ENCODE measurements around the gene TTC31. TPM values are rescaled to one million over a fixed set of nuclear protein-coding genes. Genes with fewer than 3 reads are reported as not detected.

TTC31 gene
- total RNA-seq, 1 experiment from 2014 or later: 38.7 TPM

DNA sequence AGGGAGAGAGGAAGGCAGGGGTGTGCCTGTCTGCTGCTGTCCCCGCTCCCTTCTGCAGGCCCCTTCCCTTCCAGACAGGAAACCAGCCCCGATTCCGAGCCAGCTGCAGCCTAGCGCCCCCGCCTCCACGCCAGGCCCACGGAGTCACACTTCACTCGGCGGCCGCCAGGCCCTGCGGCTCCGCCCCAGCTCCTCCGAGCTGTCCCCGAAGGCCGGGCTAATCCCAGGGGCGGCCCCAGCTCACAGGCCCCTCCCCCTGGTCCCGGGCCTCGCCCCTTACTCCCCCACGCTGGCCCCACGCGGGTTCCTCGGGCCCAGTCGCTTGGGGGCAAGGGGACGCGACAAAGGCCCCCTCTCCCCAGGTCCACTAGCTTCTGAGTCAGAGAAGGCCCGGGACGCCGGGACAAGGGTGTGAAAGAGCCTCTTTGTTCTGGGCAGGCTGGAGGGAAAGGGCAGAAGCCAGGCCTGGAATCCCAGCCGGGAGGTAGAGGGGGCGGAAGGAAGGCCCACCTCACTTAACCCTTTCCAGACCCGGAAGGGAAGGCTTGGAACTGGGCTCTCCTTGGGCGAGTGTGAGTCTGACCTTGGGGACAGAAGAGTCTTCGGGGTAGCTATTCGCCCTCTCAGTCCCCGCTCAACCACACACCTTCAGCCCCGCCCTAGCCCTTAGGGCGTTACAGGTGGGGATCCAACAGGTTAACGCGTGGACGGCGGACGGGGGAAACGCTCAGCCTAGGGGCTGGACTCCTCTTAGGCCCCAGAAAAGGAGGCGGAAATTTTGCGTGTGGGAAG lies 42.3 kb upstream of the TTC31 start:
- TF ChIP-seq SIN3A (IDR thresholded peaks at IDR 0.05; ENCODE audit: borderline replicate concordance, insufficient read depth, low read depth, low read length): no peak
- TF ChIP-seq TCF7L2 (IDR thresholded peaks at IDR 0.05; ENCODE audit: low read depth, low read length): no peak; the same call in 1 of the 2 replicates
- peak; percentile 52; the same call in 1 of the 2 replicates for TF ChIP-seq POLR2AphosphoS5 (IDR thresholded peaks at IDR 0.05; ENCODE audit: low read depth, low read length)
- TF ChIP-seq, protein P1, sequence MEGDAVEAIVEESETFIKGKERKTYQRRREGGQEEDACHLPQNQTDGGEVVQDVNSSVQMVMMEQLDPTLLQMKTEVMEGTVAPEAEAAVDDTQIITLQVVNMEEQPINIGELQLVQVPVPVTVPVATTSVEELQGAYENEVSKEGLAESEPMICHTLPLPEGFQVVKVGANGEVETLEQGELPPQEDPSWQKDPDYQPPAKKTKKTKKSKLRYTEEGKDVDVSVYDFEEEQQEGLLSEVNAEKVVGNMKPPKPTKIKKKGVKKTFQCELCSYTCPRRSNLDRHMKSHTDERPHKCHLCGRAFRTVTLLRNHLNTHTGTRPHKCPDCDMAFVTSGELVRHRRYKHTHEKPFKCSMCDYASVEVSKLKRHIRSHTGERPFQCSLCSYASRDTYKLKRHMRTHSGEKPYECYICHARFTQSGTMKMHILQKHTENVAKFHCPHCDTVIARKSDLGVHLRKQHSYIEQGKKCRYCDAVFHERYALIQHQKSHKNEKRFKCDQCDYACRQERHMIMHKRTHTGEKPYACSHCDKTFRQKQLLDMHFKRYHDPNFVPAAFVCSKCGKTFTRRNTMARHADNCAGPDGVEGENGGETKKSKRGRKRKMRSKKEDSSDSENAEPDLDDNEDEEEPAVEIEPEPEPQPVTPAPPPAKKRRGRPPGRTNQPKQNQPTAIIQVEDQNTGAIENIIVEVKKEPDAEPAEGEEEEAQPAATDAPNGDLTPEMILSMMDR (IDR thresholded peaks at IDR 0.05): no peak
- TF ChIP-seq, protein P2, sequence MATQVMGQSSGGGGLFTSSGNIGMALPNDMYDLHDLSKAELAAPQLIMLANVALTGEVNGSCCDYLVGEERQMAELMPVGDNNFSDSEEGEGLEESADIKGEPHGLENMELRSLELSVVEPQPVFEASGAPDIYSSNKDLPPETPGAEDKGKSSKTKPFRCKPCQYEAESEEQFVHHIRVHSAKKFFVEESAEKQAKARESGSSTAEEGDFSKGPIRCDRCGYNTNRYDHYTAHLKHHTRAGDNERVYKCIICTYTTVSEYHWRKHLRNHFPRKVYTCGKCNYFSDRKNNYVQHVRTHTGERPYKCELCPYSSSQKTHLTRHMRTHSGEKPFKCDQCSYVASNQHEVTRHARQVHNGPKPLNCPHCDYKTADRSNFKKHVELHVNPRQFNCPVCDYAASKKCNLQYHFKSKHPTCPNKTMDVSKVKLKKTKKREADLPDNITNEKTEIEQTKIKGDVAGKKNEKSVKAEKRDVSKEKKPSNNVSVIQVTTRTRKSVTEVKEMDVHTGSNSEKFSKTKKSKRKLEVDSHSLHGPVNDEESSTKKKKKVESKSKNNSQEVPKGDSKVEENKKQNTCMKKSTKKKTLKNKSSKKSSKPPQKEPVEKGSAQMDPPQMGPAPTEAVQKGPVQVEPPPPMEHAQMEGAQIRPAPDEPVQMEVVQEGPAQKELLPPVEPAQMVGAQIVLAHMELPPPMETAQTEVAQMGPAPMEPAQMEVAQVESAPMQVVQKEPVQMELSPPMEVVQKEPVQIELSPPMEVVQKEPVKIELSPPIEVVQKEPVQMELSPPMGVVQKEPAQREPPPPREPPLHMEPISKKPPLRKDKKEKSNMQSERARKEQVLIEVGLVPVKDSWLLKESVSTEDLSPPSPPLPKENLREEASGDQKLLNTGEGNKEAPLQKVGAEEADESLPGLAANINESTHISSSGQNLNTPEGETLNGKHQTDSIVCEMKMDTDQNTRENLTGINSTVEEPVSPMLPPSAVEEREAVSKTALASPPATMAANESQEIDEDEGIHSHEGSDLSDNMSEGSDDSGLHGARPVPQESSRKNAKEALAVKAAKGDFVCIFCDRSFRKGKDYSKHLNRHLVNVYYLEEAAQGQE (IDR thresholded peaks at IDR 0.05; ENCODE audit: insufficient read depth in 1 of 2, low read depth in 2 of 2, low read length in 1 of 2): no peak
- in situ Hi-C loops (cut with HindIII; ENCODE audit: low pct_unique_long_range_greater_than_20kb, low sequenced_read_pairs) (no loop called here), intact Hi-C loops (cut with micrococcal nuclease; ENCODE audit: unreplicated experiment) (no loop called here)
- peaks cover 10% of the 10 kb centered on the region for H3K4me1 ChIP-seq (ENCODE audit: control insufficient read depth, insufficient read depth, low read length)
- DNase-seq (ENCODE audit: low read depth, low spot score) (no peak), ATAC-seq (peak; percentile 90)
- H3K4me3 ChIP-seq (ENCODE audit: low read depth in 2 of 2, low read length in 2 of 2): peak overlapping the region; percentile 67 to 93
- H3K9me3 ChIP-seq (ENCODE audit: control insufficient read depth, insufficient read depth, low read depth, low read length): no peaks in the 10 kb centered on the region
- ChIA-PET POLR2A (interaction anchor here (0.6 to 1.5 kb wide), 2 partner anchors 17 to 19 kb away, joined by 3 to 4 read pairs; partner anchors contain the start of genes C2orf81 and WDR54), CTCF (no interaction called here)
- peak overlapping the region; percentile 90 for H3K27ac ChIP-seq (ENCODE audit: low read length)
- BruUV-seq (replicated peaks): TSS peak; percentile 78
- no peaks in the 10 kb centered on the region for H3K36me3 ChIP-seq (ENCODE audit: control insufficient read depth, insufficient read depth, low read length)
- H3K27me3 ChIP-seq (ENCODE audit: control insufficient read depth, insufficient read depth, low read length): peaks cover 3% of the 10 kb centered on the region; the same call in 1 of the 2 replicates

- Histone ChIP-seq H3K4me1 (ENCODE audit: control insufficient read depth, insufficient read depth, low read length) (peaks cover 10% of the 10 kb centered on the region), H3K27ac (ENCODE audit: low read length) (peak overlapping the region; percentile 90), H3K27me3 (ENCODE audit: control insufficient read depth, insufficient read depth, low read length) (peaks cover 3% of the 10 kb centered on the region; the same call in 1 of the 2 replicates), H3K36me3 (ENCODE audit: control insufficient read depth, insufficient read depth, low read length) (no peaks in the 10 kb centered on the region), H3K4me3 (ENCODE audit: low read depth in 2 of 2, low read length in 2 of 2) (peak overlapping the region; percentile 67 to 93), H3K9me3 (ENCODE audit: control insufficient read depth, insufficient read depth, low read depth, low read length) (no peaks in the 10 kb centered on the region)
- no TSS peak for BruUV-seq (replicated peaks)
- CTCF ChIA-PET: no interaction called here
- DNase-seq (ENCODE audit: low read depth, low spot score) (no peak), ATAC-seq (peak; percentile 10)
- POLR2A ChIA-PET: no interaction called here
- TF ChIP-seq POLR2AphosphoS5 (IDR thresholded peaks at IDR 0.05; ENCODE audit: low read depth, low read length): no peak
- TF ChIP-seq, protein P2 (IDR thresholded peaks at IDR 0.05; ENCODE audit: insufficient read depth in 1 of 2, low read depth in 2 of 2, low read length in 1 of 2): no peak
- TF ChIP-seq TCF7L2 (IDR thresholded peaks at IDR 0.05; ENCODE audit: low read depth, low read length): no peak
- TF ChIP-seq, protein P1 (IDR thresholded peaks at IDR 0.05): no peak
- peak; percentile 69; the same call in 1 of the 2 replicates for TF ChIP-seq SIN3A (IDR thresholded peaks at IDR 0.05; ENCODE audit: borderline replicate concordance, insufficient read depth, low read depth, low read length)
- intact Hi-C loops (cut with micrococcal nuclease; ENCODE audit: unreplicated experiment): no loop called here
- in situ Hi-C loops (cut with HindIII; ENCODE audit: low pct_unique_long_range_greater_than_20kb, low sequenced_read_pairs): no loop called here
Observed at GRCh38 chr2:74441170-74441689, 41.7 kb upstream of the TTC31 start.

Measured in Panc1 (cell line).